Breast epithelium (tissue), 4 donors: ENCODE results near the gene ISG20. TPM values are rescaled to one million over a fixed set of nuclear protein-coding genes. Genes with fewer than 3 reads are reported as not detected.

Experiments
- DNase-seq, 2 donors: peaks; one replicate each; pipeline ENCODE4 v3.0.0-alpha.2; 2019; ENCODE audit warnings: low spot score in 2 of 2
- H3K27ac ChIP-seq, 2 donors: fragments of 200-600 bp; sonication (generic) in 1 of 2; one replicate each; pipeline ENCODE4 v1.5.1; 2016 to 2019; ENCODE audit warnings: mild to moderate bottlenecking in 1 of 2
- H3K27me3 ChIP-seq, 2 donors: fragments of 200-600 bp; sonication (generic) in 1 of 2; one replicate each; pipeline versions ENCODE4 v1.5.1 to v1.6.0; 2017 to 2019; ENCODE audit warnings: control low read depth in 1 of 2, mild to moderate bottlenecking in 1 of 2
- H3K36me3 ChIP-seq: fragments of 200-600 bp; one replicate; pipeline ENCODE4 v1.5.1; 2019
- H3K4me1 ChIP-seq, 2 donors: fragments of 200-600 bp; sonication (generic); one replicate each; pipeline ENCODE4 v1.5.1; 2016 to 2019; ENCODE audit warnings: control low read depth in 1 of 2
- H3K4me3 ChIP-seq, 3 donors: fragments of 200-600 bp; sonication (generic); 1 replicate in 2 of 3; 2 replicates in 1 of 3; pipeline ENCODE4 v1.5.1; 2016 to 2019; ENCODE audit warnings: mild to moderate bottlenecking in 3 of 3, moderate library complexity in 2 of 3
- H3K9me3 ChIP-seq, 2 donors: fragments of 200-600 bp; sonication (generic) in 1 of 2; one replicate each; pipeline ENCODE4 v1.5.1; 2016 to 2019; ENCODE audit warnings: control low read depth in 1 of 2
- CTCF ChIP-seq, 3 donors: fragments of 450-650 bp; IDR thresholded peaks; one replicate each; pipeline ENCODE4 v1.5.1; 2016 to 2017; ENCODE audit warnings: antibody characterized with exemption in 3 of 3, mild to moderate bottlenecking in 3 of 3, moderate library complexity in 3 of 3
- POLR2A ChIP-seq: fragments of 450-650 bp; IDR thresholded peaks from one replicate; pipeline ENCODE4 v1.6.1; 2016; ENCODE audit warnings: antibody characterized with exemption, mild to moderate bottlenecking, moderate library complexity
- POLR2AphosphoS5 ChIP-seq, 3 donors: sonication (generic); formaldehyde crosslinking; IDR thresholded peaks; one replicate each; pipeline ENCODE4 v1.6.1; 2017; ENCODE audit warnings: antibody characterized with exemption in 3 of 3
- intact Hi-C: fragments of 100-400 bp; cut with DNase I; formaldehyde crosslinking; loops from one replicate; pipeline ENCODE4 v1.15.1; 2023; ENCODE audit warnings: low total_unique reads
- total RNA-seq, 3 donors: library from RNA; depleted of rRNA; stranded (reverse); fragments of >200 nt; gene quantifications; one replicate each; pipeline ENCODE4 v1.1.0, GENCODE V29; 2016

ISG20 gene
- total RNA-seq, 3 donors from 2014 or later, result 7.4 to 34.4 (median 18.6) TPM

- Histone ChIP-seq H3K36me3 (no peaks in the 10 kb centered on the region), H3K27me3 (peaks cover 0 to 4% of the 10 kb centered on the region in 2 donors), H3K4me1 (no peaks in the 10 kb centered on the region), H3K27ac (no peak overlapping the region), H3K9me3 (peaks cover 0 to 7% of the 10 kb centered on the region in 2 donors), H3K4me3 (no peak overlapping the region)
- TF ChIP-seq POLR2A, result no peak
- TF ChIP-seq POLR2AphosphoS5 (IDR thresholded peaks at IDR 0.05), result no peak
- no peak for TF ChIP-seq CTCF (IDR thresholded peaks at IDR 0.05)
- no peak for DNase-seq
- intact Hi-C loops, result no loop called here
Measured at GRCh38 chr15:88684345-88684744, 45.5 kb downstream of the ISG20 start.

- H3K36me3 ChIP-seq, result no peaks in the 10 kb centered on the region
- no peak overlapping the region for H3K4me3 ChIP-seq
- peaks cover 0 to 7% of the 10 kb centered on the region in 2 donors for H3K9me3 ChIP-seq
- no peak overlapping the region for H3K27ac ChIP-seq
- intact Hi-C loops, result no loop called here
- TF ChIP-seq POLR2A, result no peak
- no peak for TF ChIP-seq POLR2AphosphoS5 (IDR thresholded peaks at IDR 0.05)
- no peak for TF ChIP-seq CTCF (IDR thresholded peaks at IDR 0.05)
- no peaks in the 10 kb centered on the region for H3K4me1 ChIP-seq
- no peak for DNase-seq
- peaks cover 0 to 5% of the 10 kb centered on the region in 2 donors for H3K27me3 ChIP-seq
Measured at GRCh38 chr15:88686166-88686565, 47.4 kb downstream of the ISG20 start.

GRCh38 chr15:88688394-88688933 is 49.6 kb downstream of the ISG20 start:
- DNase-seq, result no peak
- Histone ChIP-seq H3K27me3 (peaks cover 0 to 5% of the 10 kb centered on the region in 2 donors), H3K27ac (no peak overlapping the region), H3K36me3 (no peaks in the 10 kb centered on the region), H3K9me3 (peaks cover 0 to 7% of the 10 kb centered on the region in 2 donors), H3K4me3 (no peak overlapping the region), H3K4me1 (no peaks in the 10 kb centered on the region)
- intact Hi-C loops, result no loop called here
- TF ChIP-seq POLR2AphosphoS5 (IDR thresholded peaks at IDR 0.05) (no peak), POLR2A (no peak)

GRCh38 chr15:88690331-88690730 is 51.5 kb downstream of the ISG20 start:
- H3K9me3 ChIP-seq, result peaks cover 0 to 7% of the 10 kb centered on the region in 2 donors
- H3K4me3 ChIP-seq, result no peak overlapping the region
- no peak for DNase-seq
- H3K27ac ChIP-seq, result no peak overlapping the region
- H3K4me1 ChIP-seq, result no peaks in the 10 kb centered on the region
- H3K36me3 ChIP-seq, result no peaks in the 10 kb centered on the region
- intact Hi-C loops, result no loop called here
- TF ChIP-seq POLR2A (no peak), POLR2AphosphoS5 (IDR thresholded peaks at IDR 0.05) (no peak), CTCF (IDR thresholded peaks at IDR 0.05) (no peak)
- peaks cover 0 to 5% of the 10 kb centered on the region in 2 donors for H3K27me3 ChIP-seq

- no peaks in the 10 kb centered on the region for H3K4me1 ChIP-seq
- H3K27ac ChIP-seq, result no peak overlapping the region
- intact Hi-C loops, result no loop called here
- no peak for DNase-seq
- peaks cover 0 to 7% of the 10 kb centered on the region in 2 donors for H3K9me3 ChIP-seq
- TF ChIP-seq CTCF (IDR thresholded peaks at IDR 0.05) (no peak), POLR2AphosphoS5 (IDR thresholded peaks at IDR 0.05) (no peak), POLR2A (no peak)
- H3K27me3 ChIP-seq, result peaks cover 0 to 16% of the 10 kb centered on the region in 2 donors
- H3K36me3 ChIP-seq, result no peaks in the 10 kb centered on the region
- no peak overlapping the region for H3K4me3 ChIP-seq
Measured at GRCh38 chr15:88693191-88693590, 54.4 kb downstream of the ISG20 start.
